ENCODE measurements around the gene ARID1B. TPM values are rescaled to one million over a fixed set of nuclear protein-coding genes. Genes with fewer than 3 reads are reported as not detected.
A peak's percentile ranks its signal among the peaks of the same experiment; 100 is the strongest.

Gene ARID1B
- total and polyA plus RNA-seq, 8 donors = 67.6 to 102 (median 99.0) TPM

DNA sequence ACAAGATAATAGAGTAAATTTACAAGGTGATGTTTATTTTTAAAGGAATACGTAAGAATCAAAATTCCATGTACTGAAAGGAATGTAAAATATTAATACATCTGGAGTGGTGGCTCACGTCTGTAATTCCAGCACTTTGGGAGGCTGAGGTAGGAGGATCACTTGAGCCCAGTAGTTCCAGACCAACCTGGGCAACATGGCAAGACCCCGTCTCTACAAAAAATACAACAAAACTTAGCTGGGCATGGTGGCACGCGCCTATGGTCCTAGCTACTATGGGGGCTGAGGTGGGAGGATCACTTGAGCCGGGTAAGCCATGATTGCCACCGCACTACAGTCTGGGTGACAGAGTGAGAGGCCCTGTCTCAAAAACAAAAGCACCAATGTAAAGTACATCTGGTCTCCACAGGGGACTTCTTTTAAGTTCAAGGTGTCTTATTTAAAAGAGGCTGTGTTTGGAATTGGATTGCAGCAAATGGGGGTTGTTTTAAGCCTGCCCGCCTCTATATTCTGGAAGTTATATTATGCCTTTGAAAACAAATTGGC lies 36.9 kb downstream of the ARID1B start:
- DNase-seq (no peak), ATAC-seq (no peak)
- TF ChIP-seq, protein P1, sequence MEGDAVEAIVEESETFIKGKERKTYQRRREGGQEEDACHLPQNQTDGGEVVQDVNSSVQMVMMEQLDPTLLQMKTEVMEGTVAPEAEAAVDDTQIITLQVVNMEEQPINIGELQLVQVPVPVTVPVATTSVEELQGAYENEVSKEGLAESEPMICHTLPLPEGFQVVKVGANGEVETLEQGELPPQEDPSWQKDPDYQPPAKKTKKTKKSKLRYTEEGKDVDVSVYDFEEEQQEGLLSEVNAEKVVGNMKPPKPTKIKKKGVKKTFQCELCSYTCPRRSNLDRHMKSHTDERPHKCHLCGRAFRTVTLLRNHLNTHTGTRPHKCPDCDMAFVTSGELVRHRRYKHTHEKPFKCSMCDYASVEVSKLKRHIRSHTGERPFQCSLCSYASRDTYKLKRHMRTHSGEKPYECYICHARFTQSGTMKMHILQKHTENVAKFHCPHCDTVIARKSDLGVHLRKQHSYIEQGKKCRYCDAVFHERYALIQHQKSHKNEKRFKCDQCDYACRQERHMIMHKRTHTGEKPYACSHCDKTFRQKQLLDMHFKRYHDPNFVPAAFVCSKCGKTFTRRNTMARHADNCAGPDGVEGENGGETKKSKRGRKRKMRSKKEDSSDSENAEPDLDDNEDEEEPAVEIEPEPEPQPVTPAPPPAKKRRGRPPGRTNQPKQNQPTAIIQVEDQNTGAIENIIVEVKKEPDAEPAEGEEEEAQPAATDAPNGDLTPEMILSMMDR (IDR thresholded peaks at IDR 0.05) = no peak
- no peaks in the 10 kb centered on the region for H3K9me3 ChIP-seq
- no peaks in the 10 kb centered on the region for H3K36me3 ChIP-seq
- H3K4me3 ChIP-seq = no peak overlapping the region
- intact Hi-C loops (cut with DNase I) = no loop called here
- H3K4me1 ChIP-seq = peaks cover 17 to 55% of the 10 kb centered on the region in 2 donors
- no peak overlapping the region for H3K27ac ChIP-seq
- no peaks in the 10 kb centered on the region for H3K27me3 ChIP-seq

DNA sequence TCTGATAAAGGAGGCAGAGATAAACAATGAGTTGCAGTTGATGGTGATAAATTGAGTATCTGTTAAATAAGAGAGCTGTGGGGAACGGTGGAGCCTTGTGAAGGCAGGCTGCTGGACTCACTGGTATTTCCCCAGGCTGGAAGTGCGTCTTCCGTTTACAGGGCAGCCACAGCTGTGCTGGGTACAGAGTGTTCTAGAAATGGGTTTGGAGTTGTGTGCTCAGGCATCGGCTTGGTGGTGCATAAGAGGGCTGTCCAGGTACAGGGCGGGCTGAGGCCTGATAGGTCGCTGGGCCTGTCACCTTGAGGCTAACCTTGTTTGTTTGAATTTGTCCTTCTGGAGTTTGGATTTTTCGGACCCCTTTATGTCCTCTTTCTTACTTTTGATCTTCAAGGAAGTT lies 39.3 kb downstream of the ARID1B start:
- peak overlapping the region in 1 of 2 donors; percentile 50 for H3K27ac ChIP-seq
- DNase-seq = peak in 2 of 4 donors; percentile 26 to 52
- no peak overlapping the region for H3K4me3 ChIP-seq
- H3K27me3 ChIP-seq = no peaks in the 10 kb centered on the region
- peaks cover 14 to 53% of the 10 kb centered on the region in 2 donors for H3K4me1 ChIP-seq
- H3K9me3 ChIP-seq = no peaks in the 10 kb centered on the region
- peak; percentile 97 for ATAC-seq
- intact Hi-C loops (cut with DNase I) = no loop called here
- no peaks in the 10 kb centered on the region for H3K36me3 ChIP-seq
- TF ChIP-seq, protein P1 (IDR thresholded peaks at IDR 0.05) = no peak

DNA sequence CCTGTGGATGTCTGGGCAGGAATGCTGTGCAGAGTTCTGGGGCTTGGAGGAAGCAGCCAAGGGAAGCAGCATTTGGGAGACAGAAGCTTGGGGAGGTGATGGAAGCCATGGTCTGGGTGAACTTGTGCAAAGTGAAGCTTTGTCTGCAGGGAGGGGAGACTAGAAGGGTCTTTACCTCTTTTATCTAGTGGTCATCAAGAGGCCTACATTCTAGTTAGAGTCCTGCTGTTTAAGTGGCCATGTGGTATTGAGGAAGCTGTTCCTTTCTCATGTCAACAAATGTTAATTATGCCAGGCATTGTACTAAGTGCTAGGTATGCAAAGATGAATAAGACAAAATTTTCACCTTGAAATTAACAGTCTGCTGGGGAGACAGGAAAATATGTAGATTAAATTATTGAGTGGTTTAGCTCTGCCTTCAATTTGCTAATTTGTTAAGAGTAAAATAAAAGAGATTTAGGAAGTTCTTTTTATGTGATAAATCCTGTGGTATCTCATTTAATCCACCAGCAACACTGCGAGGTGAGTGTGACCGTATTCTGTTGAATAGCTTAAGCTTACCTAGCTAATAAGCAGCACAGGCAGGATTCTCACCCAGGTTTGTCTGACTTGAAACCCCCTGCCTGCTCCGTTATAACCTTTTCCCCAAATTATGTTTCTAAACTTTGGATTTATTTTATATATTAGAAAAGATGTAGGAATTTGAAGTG lies 43.1 kb downstream of the ARID1B start:
- intact Hi-C loops (cut with DNase I) = no loop called here
- Histone ChIP-seq H3K27ac (no peak overlapping the region), H3K4me1 (peaks cover 14 to 57% of the 10 kb centered on the region in 2 donors), H3K27me3 (no peaks in the 10 kb centered on the region), H3K4me3 (no peak overlapping the region), H3K36me3 (no peaks in the 10 kb centered on the region), H3K9me3 (no peaks in the 10 kb centered on the region)
- TF ChIP-seq, protein P1 (IDR thresholded peaks at IDR 0.05) = no peak
- ATAC-seq (no peak), DNase-seq (no peak)

DNA sequence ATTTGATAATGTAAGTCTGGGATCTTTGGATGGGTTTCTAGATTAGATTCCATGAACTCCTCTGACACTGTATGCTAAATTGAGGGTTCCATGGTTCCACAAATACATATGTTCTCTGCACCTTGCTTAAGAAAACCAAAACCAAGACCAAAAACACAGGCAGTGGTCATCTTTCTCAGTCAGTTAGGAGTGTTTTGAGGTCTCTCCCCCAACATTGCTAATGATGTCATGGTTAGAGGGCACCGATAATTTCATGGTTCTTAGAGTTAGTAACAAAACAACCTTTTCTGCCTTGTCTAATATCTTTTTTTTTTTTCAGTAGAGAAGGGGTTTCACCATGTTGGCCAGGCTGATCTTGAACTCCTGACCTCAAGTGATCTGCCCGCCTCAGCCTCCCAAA lies 44.5 kb downstream of the ARID1B start:
- DNase-seq (no peak), ATAC-seq (no peak)
- Histone ChIP-seq H3K9me3 (no peaks in the 10 kb centered on the region), H3K4me1 (peaks cover 6 to 49% of the 10 kb centered on the region in 2 donors), H3K27me3 (no peaks in the 10 kb centered on the region), H3K4me3 (no peak overlapping the region), H3K36me3 (no peaks in the 10 kb centered on the region), H3K27ac (no peak overlapping the region)
- TF ChIP-seq, protein P1 (IDR thresholded peaks at IDR 0.05) = no peak
- intact Hi-C loops (cut with DNase I) = no loop called here

GRCh38 chr6:156822747-156823206 lies 45.6 kb downstream of the ARID1B start:
- Histone ChIP-seq H3K36me3 (no peaks in the 10 kb centered on the region), H3K4me3 (no peak overlapping the region), H3K4me1 (peaks cover 6 to 49% of the 10 kb centered on the region in 2 donors), H3K27me3 (no peaks in the 10 kb centered on the region), H3K9me3 (no peaks in the 10 kb centered on the region), H3K27ac (no peak overlapping the region)
- DNase-seq (peak in 1 of 4 donors; percentile 63), ATAC-seq (no peak)
- TF ChIP-seq, protein P1 (IDR thresholded peaks at IDR 0.05) = no peak
- intact Hi-C loops (cut with DNase I) = no loop called here
